ENCODE results near the gene SMC2. TPM values are rescaled to one million over a fixed set of nuclear protein-coding genes. Genes with fewer than 3 reads are reported as not detected.

Gene SMC2
- total RNA-seq, 1 donor from 2014 or later: 28.2 TPM

GRCh38 chr9:104091116-104091515, 3.0 kb upstream of the SMC2 start:
- Mint-ChIP-seq H3K27me3 (no peaks in the 10 kb centered on the region), H3K9me3 (ENCODE audit: low read depth) (no peaks in the 10 kb centered on the region), H3K4me3 (ENCODE audit: low read depth) (no peak overlapping the region), H3K4me1 (ENCODE audit: low read depth) (peaks cover 32% of the 10 kb centered on the region), H3K27ac (no peak overlapping the region), H3K36me3 (ENCODE audit: insufficient read depth) (no peaks in the 10 kb centered on the region)
- TF ChIP-seq CTCF (IDR thresholded peaks at IDR 0.05; ENCODE audit: unreplicated experiment): no peak
- no peak for DNase-seq (ENCODE audit: low spot score, unreplicated experiment)

- no peaks in the 10 kb centered on the region for H3K9me3 Mint-ChIP-seq (ENCODE audit: low read depth)
- H3K27ac Mint-ChIP-seq: peak overlapping the region; percentile 50
- no peak for TF ChIP-seq CTCF (IDR thresholded peaks at IDR 0.05; ENCODE audit: unreplicated experiment)
- H3K36me3 Mint-ChIP-seq (ENCODE audit: insufficient read depth): no peaks in the 10 kb centered on the region
- H3K4me1 Mint-ChIP-seq (ENCODE audit: low read depth): peaks cover 32% of the 10 kb centered on the region
- H3K4me3 Mint-ChIP-seq (ENCODE audit: low read depth): peak overlapping the region; percentile 17
- no peaks in the 10 kb centered on the region for H3K27me3 Mint-ChIP-seq
- DNase-seq (ENCODE audit: low spot score, unreplicated experiment): no peak
Measured at GRCh38 chr9:104091708-104092107, 2.4 kb upstream of the SMC2 start.

DNA sequence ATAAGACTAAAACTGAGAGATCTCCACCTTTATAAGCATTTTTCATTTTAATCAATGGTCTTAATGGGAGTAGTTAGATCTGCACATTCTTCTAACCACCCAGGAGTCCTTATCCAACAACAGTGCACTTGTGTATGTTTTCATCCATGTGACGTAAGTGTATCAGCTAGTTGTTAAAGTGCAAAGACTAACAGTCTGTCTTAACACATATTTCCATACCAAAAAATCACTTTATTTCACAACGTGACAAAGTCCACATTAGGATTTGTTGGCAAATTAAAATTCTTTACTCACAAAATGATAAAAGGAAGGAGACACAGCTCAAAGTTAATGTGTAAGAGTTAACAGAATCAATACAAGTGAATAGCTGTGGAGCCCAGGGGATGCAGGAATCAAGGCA, 1.9 kb upstream of the SMC2 start:
- peak overlapping the region; percentile 50 for H3K27ac Mint-ChIP-seq
- peak overlapping the region; percentile 99 for H3K4me3 Mint-ChIP-seq (ENCODE audit: low read depth)
- no peak for TF ChIP-seq CTCF (IDR thresholded peaks at IDR 0.05; ENCODE audit: unreplicated experiment)
- DNase-seq (ENCODE audit: low spot score, unreplicated experiment): no peak
- H3K27me3 Mint-ChIP-seq: no peaks in the 10 kb centered on the region
- H3K9me3 Mint-ChIP-seq (ENCODE audit: low read depth): no peaks in the 10 kb centered on the region
- peaks cover 32% of the 10 kb centered on the region for H3K4me1 Mint-ChIP-seq (ENCODE audit: low read depth)
- no peaks in the 10 kb centered on the region for H3K36me3 Mint-ChIP-seq (ENCODE audit: insufficient read depth)

DNA sequence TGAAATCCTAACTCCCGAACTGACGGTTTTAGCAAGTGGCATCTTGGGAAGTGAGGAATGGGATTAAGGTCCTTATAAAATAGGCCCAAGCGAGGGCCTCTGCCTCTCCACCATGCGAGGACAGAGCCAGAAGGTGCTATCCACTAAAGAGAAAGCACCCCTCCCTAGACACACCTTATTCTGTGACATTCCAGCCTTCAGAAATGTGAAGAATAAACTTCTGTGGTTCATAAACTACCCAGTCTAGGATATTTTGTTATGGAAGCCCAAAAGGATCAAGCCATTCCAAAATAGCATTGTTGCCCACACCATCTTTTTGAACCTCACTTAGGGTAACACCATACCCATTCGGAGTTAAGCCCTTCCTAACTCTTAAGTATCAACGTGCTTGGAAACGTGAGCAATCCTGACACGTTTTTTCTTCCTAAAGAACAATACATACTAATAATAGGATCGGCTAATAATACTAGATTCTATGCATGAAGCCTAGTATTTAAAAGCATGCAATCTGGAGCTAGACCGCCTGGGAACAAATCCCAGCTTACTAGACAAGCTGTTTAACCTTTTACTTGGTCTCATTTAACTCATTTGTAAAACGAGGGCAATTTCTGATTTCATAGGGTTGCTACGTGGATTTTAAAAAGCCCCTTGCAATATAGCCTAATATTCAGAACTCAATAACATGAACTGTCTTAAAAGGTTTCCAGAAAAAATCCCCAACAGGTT, 1.1 kb upstream of the SMC2 start:
- no peak for TF ChIP-seq CTCF (IDR thresholded peaks at IDR 0.05; ENCODE audit: unreplicated experiment)
- peaks cover 32% of the 10 kb centered on the region for H3K4me1 Mint-ChIP-seq (ENCODE audit: low read depth)
- H3K4me3 Mint-ChIP-seq (ENCODE audit: low read depth): peak overlapping the region; percentile 99
- no peak for DNase-seq (ENCODE audit: low spot score, unreplicated experiment)
- no peaks in the 10 kb centered on the region for H3K36me3 Mint-ChIP-seq (ENCODE audit: insufficient read depth)
- H3K9me3 Mint-ChIP-seq (ENCODE audit: low read depth): no peaks in the 10 kb centered on the region
- peak overlapping the region; percentile 100 for H3K27ac Mint-ChIP-seq
- no peaks in the 10 kb centered on the region for H3K27me3 Mint-ChIP-seq

DNA sequence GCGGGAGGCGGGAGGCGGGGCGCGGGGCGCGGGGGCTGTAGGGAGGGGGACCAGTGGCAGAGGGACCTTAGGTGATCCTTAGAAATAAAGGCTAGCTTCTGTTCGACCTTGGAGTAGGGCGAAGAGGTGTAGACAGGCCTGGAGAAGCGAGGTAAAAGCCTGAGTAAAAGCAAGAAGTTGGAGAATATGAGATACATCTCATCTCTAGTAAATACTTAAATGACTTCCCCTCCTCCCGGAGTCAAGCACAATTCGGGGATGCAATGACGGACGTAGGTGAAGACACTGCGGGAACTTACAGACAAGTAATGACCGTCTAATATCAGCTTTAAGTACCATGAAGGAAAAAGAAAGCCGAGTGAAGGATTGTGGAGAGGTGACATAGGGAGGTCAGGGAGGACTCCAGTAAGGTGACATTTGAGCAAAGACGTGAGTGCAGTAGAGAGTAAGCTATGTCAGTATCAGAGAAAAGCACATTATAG, 466 bp downstream of the SMC2 start:
- DNase-seq (ENCODE audit: low spot score, unreplicated experiment): no peak

More for the DNA sequence above, 466 bp downstream of the SMC2 start:
- H3K4me1 Mint-ChIP-seq (ENCODE audit: low read depth): peaks cover 32% of the 10 kb centered on the region
- no peaks in the 10 kb centered on the region for H3K9me3 Mint-ChIP-seq (ENCODE audit: low read depth)
- peak overlapping the region; percentile 100 for H3K27ac Mint-ChIP-seq
- H3K27me3 Mint-ChIP-seq: no peaks in the 10 kb centered on the region
- H3K36me3 Mint-ChIP-seq (ENCODE audit: insufficient read depth): no peaks in the 10 kb centered on the region
- no peak for TF ChIP-seq CTCF (IDR thresholded peaks at IDR 0.05; ENCODE audit: unreplicated experiment)
- H3K4me3 Mint-ChIP-seq (ENCODE audit: low read depth): peak overlapping the region; percentile 99
